Pancreas (tissue), 10 donors: ENCODE data around the gene PDGFA. TPM values are rescaled to one million over a fixed set of nuclear protein-coding genes. Genes with fewer than 3 reads are reported as not detected.

Experiments used
- ATAC-seq, 4 donors: fragments of 200-7000 bp; cut with Tn5 transposase; one replicate each; pipeline versions ENCODE4 v1.8.0 to v1.9.1; 2020; ENCODE audit warnings: mild to moderate bottlenecking in 4 of 4, moderate library complexity in 4 of 4
- DNase-seq, 6 donors: peaks; one replicate each; pipeline ENCODE4 v3.0.0-alpha.2; 2020
- FAIRE-seq: peaks from 2 replicates; lab custom pipeline; 2012; peaks lifted over from hg19 to GRCh38; lab: Jason Lieb, UNC
- H3K27ac ChIP-seq, 4 donors: fragments of 200-600 bp; sonication (generic); 1 replicate in 3 of 4; 2 replicates in 1 of 4; pipeline versions ENCODE4 v1.5.0 to v1.8.0; 2020
- H3K27me3 ChIP-seq, 4 donors: fragments of 200-600 bp; one replicate each; pipeline ENCODE4 v1.8.0; 2021
- H3K36me3 ChIP-seq, 3 donors: fragments of 200-600 bp; sonication (generic) in 1 of 3; one replicate each; pipeline versions ENCODE4 v1.5.0 to v1.8.0; 2020 to 2021
- H3K4me1 ChIP-seq, 3 donors: fragments of 200-600 bp; one replicate each; pipeline ENCODE4 v1.8.0; 2021
- H3K4me3 ChIP-seq, 4 donors: fragments of 200-600 bp; sonication (generic) in 2 of 4; one replicate each; pipeline versions ENCODE4 v1.5.0 to v1.8.0; 2020 to 2021
- H3K9me3 ChIP-seq, 4 donors: fragments of 200-600 bp; one replicate each; pipeline ENCODE4 v1.8.0; 2021
- CTCF ChIP-seq, 4 donors: fragments of 200-600 bp; sonication (generic) in 3 of 4; IDR thresholded peaks; one replicate each; pipeline versions ENCODE4 v1.5.0 to v1.8.0; 2021; ENCODE audit warnings: antibody characterized with exemption in 4 of 4
- WGBS, 2 donors: extraction: QIAGEN DNeasy Blood & Tissue Kit; methylation state at CpG; one replicate each; pipeline ENCODE4 v1.1.7; 2013; 5-methylcytosine and 5-hydroxymethylcytosine counted together
- intact Hi-C, 3 donors: fragments of 100-400 bp; cut with DNase I; formaldehyde crosslinking; loops; one replicate each; pipeline versions ENCODE4 v1.11.1 to v1.14.2; 2022
- polyA plus RNA-seq, 2 donors: library from polyadenylated mRNA; stranded (reverse); fragments of 200-250 nt; gene quantifications; one replicate each; pipeline ENCODE4 v1.2.3, GENCODE V29; 2013
- total RNA-seq, 6 donors: library from RNA; stranded (reverse); fragmentation: NEBNext Ultra II Directional in 4 of 6; extraction: Animal tissue kit (Norgen Biotek cat#: 25700) in 4 of 6; gene quantifications; one replicate each; pipeline versions ENCODE4 v1.2.1 to v1.2.4, GENCODE V29; 2021 to 2023
- donor health status: healthy with polysubstance abuse.
- donor health status: DM: no; HTN: no; CAD: no; lungs with moderate emphysema.
- donor health status: DM: no; HTN: no; CAD: no.
- donor health status: control.
- donor health status: control.
- donor health status: Bipolar disorder and iron deficiency.
- donor health status: DM: yes; HTN: yes; CAD: no.
- donor health status: DM: no; HTN: no; CAD: no.
- donor health status: DM: no; HTN: no; CAD: no.
- donor health status: DM: yes; HTN: yes; CAD: no.

The PDGFA gene
- total and polyA plus RNA-seq, 8 donors, result 53.3 to 175 (median 65.6) TPM

GRCh38 chr7:522951-523314, 3.3 kb upstream of the PDGFA start:
- intact Hi-C loops, result loop anchor here in 1 of 3 donors (10.0 kb wide), 1 partner anchor 202 kb away; the partner anchor contains the start of genes DNAAF5 and PRKAR1B

DNA sequence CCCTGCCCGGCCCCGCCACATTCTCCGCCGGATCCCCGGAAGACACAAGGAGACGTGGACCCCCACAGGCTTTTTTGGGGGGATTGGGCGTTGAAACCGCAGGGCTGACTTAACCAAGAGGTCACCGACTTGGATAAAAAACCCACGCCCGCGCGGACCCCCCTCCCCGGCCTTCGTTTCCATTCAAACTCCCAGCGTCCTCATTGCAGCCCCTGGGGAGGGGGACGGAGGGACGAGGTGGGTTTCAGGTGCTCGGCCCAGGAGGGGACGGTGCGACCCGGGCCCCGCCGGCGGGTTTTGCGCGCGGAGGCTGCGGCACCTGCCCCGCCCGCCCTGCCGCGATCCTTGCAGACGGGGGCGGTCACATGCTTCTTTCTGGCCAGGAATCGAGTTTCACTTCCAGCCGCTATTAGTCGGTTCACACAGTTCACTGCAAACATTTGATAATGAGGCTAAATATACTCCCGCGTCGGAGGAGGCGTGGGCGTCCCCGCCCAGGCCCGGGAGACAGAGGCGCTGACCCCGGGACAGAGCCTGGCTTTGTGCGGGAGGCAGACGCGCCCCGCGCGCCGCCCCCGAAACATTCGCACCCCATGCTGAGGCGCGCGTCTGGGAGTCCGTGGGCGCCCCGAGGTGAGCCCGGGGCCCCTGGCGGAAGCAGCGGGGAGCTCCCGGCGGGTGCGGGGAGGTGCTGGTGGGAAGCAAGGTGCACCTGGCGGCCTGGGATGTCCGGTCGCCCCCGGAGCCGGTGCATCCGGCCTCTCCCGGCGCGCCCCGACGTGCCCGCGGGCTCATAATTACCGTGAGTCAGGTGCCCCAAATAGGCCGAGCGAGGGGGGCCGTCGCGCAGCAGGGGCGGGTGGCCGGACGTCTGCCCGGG, 2.7 kb upstream of the PDGFA start:
- DNase-seq (peak in 5 of 6 donors; percentile 67 to 88 (median 83)), FAIRE-seq (no peak), ATAC-seq (peak; percentile 47 to 64 (median 58))
- WGBS, 2 donors, result 0 to 1% methylated on average over 88 to 91 of the region's 91 CpGs
- Histone ChIP-seq H3K4me3 (peak overlapping the region; percentile 18 to 61 (median 48)), H3K4me1 (peaks cover 0 to 14% (median 9%) of the 10 kb centered on the region in 3 donors), H3K27ac (peak overlapping the region; percentile 48 to 71 (median 58)), H3K27me3 (no peaks in the 10 kb centered on the region), H3K9me3 (no peaks in the 10 kb centered on the region), H3K36me3 (no peaks in the 10 kb centered on the region)
- intact Hi-C loops, result loop anchor here in 1 of 3 donors (10.0 kb wide), 1 partner anchor 202 kb away; the partner anchor contains the start of genes DNAAF5 and PRKAR1B
- TF ChIP-seq CTCF (IDR thresholded peaks at IDR 0.05), result no peak

More at GRCh38 chr7:522951-523314, 3.3 kb upstream of the PDGFA start:
- Histone ChIP-seq H3K4me1 (peaks cover 0 to 14% (median 9%) of the 10 kb centered on the region in 3 donors), H3K27me3 (no peaks in the 10 kb centered on the region), H3K27ac (peak overlapping the region in 2 of 4 donors; percentile 48 to 71), H3K9me3 (no peaks in the 10 kb centered on the region), H3K36me3 (no peaks in the 10 kb centered on the region), H3K4me3 (peak overlapping the region; percentile 18 to 61 (median 48))
- FAIRE-seq (no peak), DNase-seq (peak in 1 of 6 donors; percentile 83), ATAC-seq (no peak)
- no peak for TF ChIP-seq CTCF (IDR thresholded peaks at IDR 0.05)
- 37 to 41% methylated on average over 21 of the region's 21 CpGs for WGBS, 2 donors

GRCh38 chr7:521221-522070, 1.8 kb upstream of the PDGFA start:
- Histone ChIP-seq H3K27me3 (no peaks in the 10 kb centered on the region), H3K4me1 (peaks cover 0 to 14% (median 9%) of the 10 kb centered on the region in 3 donors), H3K36me3 (no peaks in the 10 kb centered on the region), H3K27ac (peak overlapping the region in 3 of 4 donors; percentile 48 to 71 (median 63)), H3K4me3 (peak overlapping the region in 3 of 4 donors; percentile 40 to 61 (median 56)), H3K9me3 (no peaks in the 10 kb centered on the region)
- no peak for TF ChIP-seq CTCF (IDR thresholded peaks at IDR 0.05)
- FAIRE-seq (no peak), ATAC-seq (peak in 3 of 4 donors; percentile 9 to 15 (median 14)), DNase-seq (peak; percentile 61 to 86 (median 78))
- intact Hi-C loops, result loop anchor here in 1 of 3 donors (10.0 kb wide), 1 partner anchor 203 kb away; the partner anchor contains the start of genes DNAAF5 and PRKAR1B
- WGBS, 2 donors, result 31 to 34% methylated on average over 66 to 72 of the region's 72 CpGs

DNA sequence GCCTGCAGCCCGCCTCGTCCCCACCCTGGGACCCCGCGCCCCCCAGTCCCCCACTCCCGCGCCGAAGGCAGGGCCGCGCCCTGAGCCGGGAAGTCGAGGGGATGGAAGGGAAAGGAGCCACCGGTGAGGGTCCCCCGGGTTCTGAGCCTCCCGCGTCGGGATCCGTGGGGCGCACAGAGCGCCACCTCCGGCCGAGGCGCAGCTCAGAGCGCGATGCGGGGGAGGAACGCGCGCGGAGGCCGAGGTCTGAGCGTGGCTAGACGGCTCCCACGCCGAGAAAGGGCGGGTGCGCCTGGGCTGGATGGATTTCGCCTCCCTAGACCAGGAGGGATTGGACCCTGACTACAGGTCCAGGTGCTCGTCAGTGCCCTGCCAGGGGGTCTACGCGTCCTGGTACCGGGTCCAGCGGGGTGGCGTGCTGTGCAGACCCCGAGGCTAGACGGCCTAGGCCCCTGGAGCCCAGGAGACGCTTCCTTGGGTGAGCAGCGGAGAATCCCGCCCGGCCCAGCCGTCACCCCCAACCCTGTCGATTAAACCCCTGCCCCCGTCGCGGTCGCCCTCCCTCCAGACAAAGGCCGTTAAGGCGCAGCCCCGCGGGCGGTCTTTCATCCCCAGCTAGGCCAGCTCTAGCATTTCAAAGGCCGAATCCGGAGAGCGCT, 986 bp upstream of the PDGFA start:
- Histone ChIP-seq H3K27ac (peak overlapping the region; percentile 81 to 92 (median 89)), H3K36me3 (no peaks in the 10 kb centered on the region), H3K9me3 (no peaks in the 10 kb centered on the region), H3K27me3 (no peaks in the 10 kb centered on the region), H3K4me3 (peak overlapping the region; percentile 36 to 100 (median 56)), H3K4me1 (peaks cover 0 to 14% (median 9%) of the 10 kb centered on the region in 3 donors)
- FAIRE-seq, result no peak
- ATAC-seq, result peak in 1 of 4 donors; percentile 2
- WGBS, 2 donors, result 24 to 32% methylated on average over 52 to 63 of the region's 63 CpGs
- peak in 2 of 6 donors; percentile 70 to 87 for DNase-seq
- no peak for TF ChIP-seq CTCF (IDR thresholded peaks at IDR 0.05)
- intact Hi-C loops, result loop anchor here in 1 of 3 donors (10.0 kb wide), 1 partner anchor 204 kb away; the partner anchor contains the start of genes DNAAF5 and PRKAR1B
